NCI-H82 treated with DMSO at 0.1 percent for 48 hours (cell line): ENCODE measurements around the gene TCP11L1.

ENCODE experiments used
- DNase-seq: peaks from one replicate; lab custom pipeline; 2025; ENCODE audit not compliant: unreplicated experiment; lab: John Stamatoyannopoulos, UW

Gene TCP11L1

GRCh38 chr11:33039274-33040032 lies at the start of gene TCP11L1:
TSS of gene TCP11L1 (plus strand) at chr11:33039572. CDS start at chr11:33043774, 4,202 bp downstream.
- peak; percentile 48 for DNase-seq

GRCh38 chr11:32990481-32990880 lies 48.9 kb upstream of the TCP11L1 start:
- no peak for DNase-seq

- DNase-seq: no peak
Measured at GRCh38 chr11:32991427-32991826, 47.9 kb upstream of the TCP11L1 start.

- DNase-seq: no peak
Measured at GRCh38 chr11:32991898-32992297, 47.5 kb upstream of the TCP11L1 start.

GRCh38 chr11:33000181-33000580 lies 39.2 kb upstream of the TCP11L1 start:
- no peak for DNase-seq

GRCh38 chr11:33001281-33001680 lies 38.1 kb upstream of the TCP11L1 start:
- DNase-seq: no peak

GRCh38 chr11:33001751-33002542 lies 37.4 kb upstream of the TCP11L1 start:
- DNase-seq: no peak

GRCh38 chr11:33005175-33005574 lies 34.2 kb upstream of the TCP11L1 start:
- DNase-seq: no peak

GRCh38 chr11:33006010-33006409 lies 33.4 kb upstream of the TCP11L1 start:
- no peak for DNase-seq

GRCh38 chr11:33013755-33014154 lies 25.6 kb upstream of the TCP11L1 start:
- no peak for DNase-seq

- peak; percentile 78 for DNase-seq
Measured at GRCh38 chr11:33015621-33016551, 23.5 kb upstream of the TCP11L1 start, which contains the start of gene DEPDC7. TSS of gene DEPDC7 (plus strand) at chr11:33015878. CDS start at chr11:33015956, 78 bp downstream.

- no peak for DNase-seq
Measured at GRCh38 chr11:33016654-33017053, 22.7 kb upstream of the TCP11L1 start.

GRCh38 chr11:33017478-33017877 lies 21.9 kb upstream of the TCP11L1 start:
- peak; percentile 65 for DNase-seq

- DNase-seq: no peak
Measured at GRCh38 chr11:33017965-33018364, 21.4 kb upstream of the TCP11L1 start.

- DNase-seq: no peak
Measured at GRCh38 chr11:33018840-33019239, 20.5 kb upstream of the TCP11L1 start.

GRCh38 chr11:33021501-33021900 lies 17.9 kb upstream of the TCP11L1 start:
- DNase-seq: no peak

GRCh38 chr11:33021937-33022336 lies 17.4 kb upstream of the TCP11L1 start:
- DNase-seq: no peak

GRCh38 chr11:33025339-33025722 lies 14.0 kb upstream of the TCP11L1 start:
- DNase-seq: no peak

GRCh38 chr11:33027233-33027632 lies 12.1 kb upstream of the TCP11L1 start:
- DNase-seq: no peak

- DNase-seq: no peak
Measured at GRCh38 chr11:33027846-33028536, 11.4 kb upstream of the TCP11L1 start.

GRCh38 chr11:33028537-33028914 lies 10.8 kb upstream of the TCP11L1 start:
- no peak for DNase-seq
